Gastroesophageal sphincter (tissue), 3 donors: ENCODE results near the gene FAM43B.

Experiments
- CTCF ChIP-seq, 4 experiments: fragments of 200-600 bp in 2 of 4; fragments of 450-650 bp in 2 of 4; sonication (generic) in 1 of 4; IDR thresholded peaks; one replicate each; pipeline ENCODE4 v1.5.1; 2017 to 2019; ENCODE audit warnings: antibody characterized with exemption in 4 of 4, mild to moderate bottlenecking in 2 of 4, moderate library complexity in 2 of 4
- POLR2A ChIP-seq, 2 donors: fragments of 450-650 bp; IDR thresholded peaks; one replicate each; pipeline ENCODE4 v1.6.1; 2017; ENCODE audit warnings: antibody characterized with exemption in 2 of 2, mild to moderate bottlenecking in 2 of 2, moderate library complexity in 1 of 2

GRCh38 chr1:20578062-20578461 lies 25.7 kb downstream of the FAM43B start:
- no peak for TF ChIP-seq CTCF (IDR thresholded peaks at IDR 0.05)
- TF ChIP-seq POLR2A (IDR thresholded peaks at IDR 0.05) = no peak
